OCI-LY7 (cell line): Measurements from ENCODE around the gene EDEM1. TPM values are rescaled to one million over a fixed set of nuclear protein-coding genes. Genes with fewer than 3 reads are reported as not detected.

Source experiments
- BruUV-seq: library from RNA; stranded (reverse); fragments of 400-500 nt; replicated peaks from 2 replicates; lab custom pipeline; 2021; lab: Mats Ljungman, UMichigan
- CTCF ChIA-PET: fragments of 300-600 bp; sonication (Branson Sonifier 250); formaldehyde crosslinking; loops from one replicate; lab custom pipeline; 2022; ENCODE audit warnings: antibody characterized with exemption; ENCODE audit not compliant: unreplicated experiment; lab: Charles Lee
- POLR2A ChIA-PET: fragments of 300-600 bp; sonication (Branson Sonifier 250); formaldehyde crosslinking; loops from one replicate; lab custom pipeline; 2022; ENCODE audit warnings: antibody characterized with exemption; lab: Charles Lee
- DNase-seq: peaks from one replicate; pipeline ENCODE4 v3.0.0-alpha.2; 2015; ENCODE audit warnings: low spot score
- H2AFZ ChIP-seq: fragments of 200-600 bp; sonication (generic), shearing (Covaris generic); 2 replicates; pipeline ENCODE4 v1.6.1; 2014; ENCODE audit warnings: mild to moderate bottlenecking, antibody characterized with exemption, low read length, moderate library complexity
- H3K27ac ChIP-seq: fragments of 200-600 bp; sonication (generic); 2 replicates; pipeline ENCODE4 v1.5.1; 2014; ENCODE audit warnings: mixed run types, low read depth, mild to moderate bottlenecking, moderate library complexity, low read length, inconsistent platforms; ENCODE audit not compliant: poor library complexity, severe bottlenecking
- H3K36me3 ChIP-seq: fragments of 200-600 bp; sonication (generic); 2 replicates; pipeline ENCODE4 v1.6.1; 2014; ENCODE audit warnings: mild to moderate bottlenecking, antibody characterized with exemption, low read length, moderate library complexity, mixed read lengths; ENCODE audit not compliant: insufficient read depth
- H3K4me1 ChIP-seq: fragments of 200-600 bp; sonication (generic); 2 replicates; pipeline ENCODE4 v1.5.1; 2014; ENCODE audit warnings: mild to moderate bottlenecking, low read length; ENCODE audit not compliant: insufficient read depth, poor library complexity, severe bottlenecking
- H3K4me2 ChIP-seq: fragments of 200-600 bp; sonication (generic); 2 replicates; pipeline ENCODE4 v1.6.1; 2014; ENCODE audit warnings: mild to moderate bottlenecking, low read length
- H3K4me3 ChIP-seq: fragments of 200-600 bp; sonication (generic); 2 replicates; pipeline ENCODE4 v1.5.1; 2014; ENCODE audit warnings: mild to moderate bottlenecking, low read depth, low read length; ENCODE audit not compliant: poor library complexity, severe bottlenecking
- H3K79me2 ChIP-seq: fragments of 200-600 bp; sonication (generic); 2 replicates; pipeline ENCODE4 v1.6.1; 2016; ENCODE audit warnings: low read depth, mild to moderate bottlenecking, low read length, moderate library complexity, mixed read lengths; ENCODE audit not compliant: insufficient read depth
- H3K9me2 ChIP-seq: fragments of 200-600 bp; sonication (generic); 2 replicates; pipeline ENCODE4 v1.6.1; 2016; ENCODE audit warnings: mild to moderate bottlenecking, low read length, mixed read lengths; ENCODE audit not compliant: insufficient read depth
- H3K9me3 ChIP-seq: fragments of 200-600 bp; sonication (generic); 2 replicates; pipeline ENCODE4 v1.6.1; 2014; ENCODE audit warnings: mild to moderate bottlenecking, mixed run types, low read length, mixed read lengths
- H4K20me1 ChIP-seq: fragments of 200-600 bp; sonication (generic); 2 replicates; pipeline ENCODE4 v1.6.1; 2014; ENCODE audit warnings: mild to moderate bottlenecking, antibody characterized with exemption, low read length, moderate library complexity, mixed read lengths; ENCODE audit not compliant: insufficient read depth
- EZH2phosphoT487 ChIP-seq: fragments of 200-600 bp; sonication (generic); IDR thresholded peaks from 2 replicates; pipeline ENCODE4 v1.6.1; 2018; ENCODE audit warnings: low read depth, borderline replicate concordance, mild to moderate bottlenecking, mixed run types, antibody characterized with exemption, low read length, moderate library complexity, mixed read lengths
- intact Hi-C: fragments of 100-400 bp; cut with micrococcal nuclease; formaldehyde crosslinking; loops from one replicate; pipeline ENCODE4 v1.10.0; 2022; ENCODE audit not compliant: unreplicated experiment
- total RNA-seq, 2 experiments: library from RNA; depleted of rRNA in 1 of 2; stranded (reverse); fragments of >200 nt in 1 of 2; shearing (Covaris generic) in 1 of 2; gene quantifications; 2 replicates each; pipeline ENCODE4 v1.2.3, GENCODE V29; 2014 to 2022
- TF ChIP-seq, protein P1 (sequence below): fragments of 200-600 bp; sonication (generic); conservative IDR thresholded peaks from 2 replicates; pipeline ENCODE4 v1.5.1; 2014; ENCODE audit warnings: mild to moderate bottlenecking, antibody characterized with exemption, low read length, moderate library complexity, mixed read lengths

Gene EDEM1
- total RNA-seq, 2 experiments from 2014 or later: 186 to 337 TPM

DNA sequence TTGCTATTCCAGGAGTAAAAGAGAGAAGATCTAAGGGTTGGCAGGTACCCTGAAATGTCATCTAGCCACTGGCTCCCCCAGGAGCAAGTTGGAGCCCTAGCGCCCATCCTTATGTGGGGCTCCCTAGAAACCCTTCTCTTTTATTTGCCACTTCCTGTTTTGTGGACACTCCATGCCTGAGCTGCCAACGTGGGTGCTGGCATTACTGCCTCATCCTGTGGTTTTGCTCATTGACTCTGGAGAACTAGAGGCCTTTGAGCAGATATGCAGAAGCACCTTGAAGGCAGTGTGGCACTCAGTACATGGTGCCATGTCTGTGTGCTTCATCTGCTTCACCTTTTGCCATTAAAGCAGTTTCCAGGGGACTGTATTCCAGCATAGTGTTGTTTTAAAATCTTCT, 8.1 kb downstream of the EDEM1 start:
- Histone ChIP-seq H4K20me1 (peaks cover 19% of the 10 kb centered on the region; the same call in 1 of the 2 replicates), H3K79me2 (peaks cover 86% of the 10 kb centered on the region), H3K4me1 (peaks cover 91% of the 10 kb centered on the region), H3K9me2 (no peaks in the 10 kb centered on the region), H3K4me3 (peak overlapping the region; percentile 46), H2AFZ (no peak overlapping the region), H3K36me3 (peaks cover 87% of the 10 kb centered on the region), H3K4me2 (peak overlapping the region; percentile 69), H3K27ac (peak overlapping the region; percentile 99), H3K9me3 (no peaks in the 10 kb centered on the region)
- no TSS peak for BruUV-seq
- DNase-seq: peak; percentile 75
- POLR2A ChIA-PET: interaction anchor here (0.5 to 11.4 kb wide), 9 partner anchors 12 to 1525 kb away, joined by 3 to 444 read pairs (median 4); partner anchors contain the start of gene EDEM1
- CTCF ChIA-PET: interaction anchor here (1.0 to 2.2 kb wide), 3 partner anchors 9 to 14 kb away, joined by 3 to 5 read pairs (median 3); no protein-coding TSS in a partner anchor
- intact Hi-C loops: loop anchor here (2.0 kb wide), 1 partner anchor 15 kb away; no protein-coding TSS in a partner anchor
- TF ChIP-seq, protein P1, sequence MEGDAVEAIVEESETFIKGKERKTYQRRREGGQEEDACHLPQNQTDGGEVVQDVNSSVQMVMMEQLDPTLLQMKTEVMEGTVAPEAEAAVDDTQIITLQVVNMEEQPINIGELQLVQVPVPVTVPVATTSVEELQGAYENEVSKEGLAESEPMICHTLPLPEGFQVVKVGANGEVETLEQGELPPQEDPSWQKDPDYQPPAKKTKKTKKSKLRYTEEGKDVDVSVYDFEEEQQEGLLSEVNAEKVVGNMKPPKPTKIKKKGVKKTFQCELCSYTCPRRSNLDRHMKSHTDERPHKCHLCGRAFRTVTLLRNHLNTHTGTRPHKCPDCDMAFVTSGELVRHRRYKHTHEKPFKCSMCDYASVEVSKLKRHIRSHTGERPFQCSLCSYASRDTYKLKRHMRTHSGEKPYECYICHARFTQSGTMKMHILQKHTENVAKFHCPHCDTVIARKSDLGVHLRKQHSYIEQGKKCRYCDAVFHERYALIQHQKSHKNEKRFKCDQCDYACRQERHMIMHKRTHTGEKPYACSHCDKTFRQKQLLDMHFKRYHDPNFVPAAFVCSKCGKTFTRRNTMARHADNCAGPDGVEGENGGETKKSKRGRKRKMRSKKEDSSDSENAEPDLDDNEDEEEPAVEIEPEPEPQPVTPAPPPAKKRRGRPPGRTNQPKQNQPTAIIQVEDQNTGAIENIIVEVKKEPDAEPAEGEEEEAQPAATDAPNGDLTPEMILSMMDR: no peak
- no peak for TF ChIP-seq EZH2phosphoT487

DNA sequence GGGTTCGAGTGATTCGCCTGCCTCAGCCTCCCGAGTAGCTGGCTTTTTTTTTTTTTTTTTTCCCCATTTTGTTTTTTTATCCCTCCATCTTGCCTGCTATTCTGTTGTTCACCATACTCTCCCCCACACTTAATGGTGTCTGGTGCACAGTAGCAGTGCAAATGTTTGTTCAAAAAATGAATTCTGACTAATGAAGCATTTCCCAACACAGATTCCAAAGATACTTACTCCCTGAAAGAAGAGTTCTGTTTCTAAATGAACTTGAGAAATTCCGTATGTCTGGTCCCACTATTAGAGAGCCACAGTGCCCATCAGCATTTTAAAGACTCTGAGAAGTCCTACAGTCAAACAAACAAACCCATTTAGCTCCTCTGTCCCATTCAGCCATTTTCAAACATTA, 9.5 kb downstream of the EDEM1 start:
- Histone ChIP-seq H3K27ac (peak overlapping the region; percentile 99), H4K20me1 (peaks cover 12% of the 10 kb centered on the region; the same call in 1 of the 2 replicates), H3K9me3 (no peaks in the 10 kb centered on the region), H3K79me2 (peaks cover 86% of the 10 kb centered on the region), H3K4me3 (peak overlapping the region; percentile 46), H3K4me2 (peak overlapping the region; percentile 69), H3K36me3 (peaks cover 88% of the 10 kb centered on the region), H3K4me1 (peaks cover 83% of the 10 kb centered on the region), H2AFZ (no peak overlapping the region), H3K9me2 (no peaks in the 10 kb centered on the region)
- CTCF ChIA-PET: interaction anchor here (1.6 to 2.2 kb wide), 2 partner anchors 10 to 15 kb away, joined by 3 to 5 read pairs; no protein-coding TSS in a partner anchor
- intact Hi-C loops: loop anchor here (1.0 to 2.0 kb wide), 2 partner anchors 10 to 16 kb away; partner anchors contain the start of gene EDEM1
- POLR2A ChIA-PET: interaction anchor here (0.6 to 11.4 kb wide), 23 partner anchors 8 to 704 kb away, joined by 3 to 444 read pairs (median 4); partner anchors contain the start of genes ARL8B, EDEM1 and ITPR1
- BruUV-seq: TSS peak; percentile 98
- TF ChIP-seq, protein P1: no peak
- no peak for TF ChIP-seq EZH2phosphoT487
- no peak for DNase-seq
